ENCODE measurements around the gene MYOCOS.
A peak's percentile ranks its signal among the peaks of the same experiment; 100 is the strongest.

Gene MYOCOS

DNA sequence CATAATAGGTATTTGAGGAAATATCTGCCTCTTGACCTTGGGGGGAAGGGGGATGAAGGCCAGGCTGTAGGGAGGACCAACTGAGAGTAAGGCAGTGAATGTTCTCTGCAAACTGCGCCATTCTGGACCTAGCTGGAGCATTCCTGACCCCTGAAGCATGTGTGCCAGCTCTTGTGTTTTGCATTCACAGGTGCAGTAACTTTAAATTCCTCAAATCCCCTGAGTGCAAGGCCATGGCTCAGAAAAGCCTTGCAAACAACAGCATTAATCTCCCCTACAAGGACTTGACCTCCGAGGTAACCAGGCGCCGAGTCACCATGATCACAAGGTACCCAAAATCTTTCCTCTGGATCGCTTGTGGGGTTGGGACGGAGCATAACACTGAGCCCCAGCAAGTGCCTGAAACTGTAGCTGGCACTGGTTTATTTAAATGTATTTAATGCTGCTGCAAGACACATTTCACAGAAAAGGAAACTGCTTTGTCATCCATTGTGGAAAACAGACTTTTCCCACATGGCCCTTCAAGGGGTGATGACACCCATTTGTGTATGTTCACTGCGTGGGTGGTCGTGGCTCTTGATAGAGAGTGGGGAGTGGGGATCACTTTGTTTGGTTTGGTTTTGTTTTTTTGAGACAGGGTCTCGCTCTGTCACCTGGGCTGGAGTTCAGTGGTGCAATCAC is 1.7 kb downstream of the MYOCOS start:
- DNase-seq (ENCODE audit: low read depth in 2 of 2, low spot score in 1 of 2): no peak

DNA sequence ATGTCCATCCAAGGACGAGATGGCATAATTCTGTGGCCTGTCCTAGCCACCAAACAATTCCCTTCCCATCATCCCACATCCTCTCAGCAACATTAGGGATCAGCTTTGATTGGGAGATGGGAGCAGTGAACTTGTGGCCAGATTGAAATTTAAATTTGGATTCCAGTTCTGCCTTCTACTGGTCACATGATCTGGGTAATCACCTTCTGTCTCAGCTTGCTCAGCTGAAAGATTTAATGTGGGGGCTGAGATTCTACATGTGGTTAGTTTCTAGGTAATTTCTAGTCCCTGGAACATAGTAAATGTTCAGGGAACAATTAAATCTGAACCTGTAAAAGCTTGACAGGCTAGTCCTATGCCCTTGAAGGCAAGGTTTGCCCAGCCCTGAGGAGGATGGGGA is 3.2 kb downstream of the MYOCOS start:
- DNase-seq (ENCODE audit: low read depth in 2 of 2, low spot score in 1 of 2): no peak

DNA sequence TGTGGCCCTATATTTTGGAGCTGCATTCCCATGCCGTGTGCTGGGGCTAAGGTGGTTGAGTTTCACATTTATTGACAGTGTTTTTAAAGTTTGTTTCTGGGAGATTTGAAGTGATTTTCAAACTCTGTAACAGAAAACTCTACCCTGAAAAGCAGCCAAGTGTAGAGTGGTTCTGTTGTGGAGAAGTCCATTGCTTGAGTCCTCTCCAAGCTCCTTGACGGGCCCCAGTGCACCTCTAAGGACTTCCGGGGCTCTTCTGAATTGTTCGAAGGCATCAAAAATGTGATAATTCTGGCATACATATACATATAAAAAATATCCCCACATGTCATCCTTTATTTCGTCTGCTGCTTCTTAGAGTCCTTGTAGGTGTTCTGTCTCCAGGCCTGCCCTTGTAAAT is 5.0 kb downstream of the MYOCOS start:
- no peak for DNase-seq (ENCODE audit: low read depth in 2 of 2, low spot score in 1 of 2)

DNA sequence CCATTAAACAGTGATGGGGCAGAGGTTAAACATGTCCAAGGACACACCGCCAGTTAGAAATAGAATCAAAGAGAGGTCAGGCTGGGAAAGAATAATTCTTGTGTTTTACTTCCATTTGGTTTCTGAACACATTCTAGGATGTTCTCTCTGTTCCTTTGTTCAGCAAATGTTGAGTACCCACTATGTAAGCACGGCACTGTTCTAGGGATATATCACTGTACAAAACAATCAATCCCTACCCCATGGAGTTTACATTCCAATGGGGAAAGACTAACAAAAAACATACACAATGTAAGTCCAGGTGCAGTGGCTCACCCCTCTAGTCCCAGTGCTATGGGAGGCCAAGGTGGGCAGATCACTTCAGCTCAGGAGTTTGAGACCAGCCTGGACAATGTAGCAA is 6.2 kb downstream of the MYOCOS start:
- DNase-seq (ENCODE audit: low read depth in 2 of 2, low spot score in 1 of 2): no peak

DNA sequence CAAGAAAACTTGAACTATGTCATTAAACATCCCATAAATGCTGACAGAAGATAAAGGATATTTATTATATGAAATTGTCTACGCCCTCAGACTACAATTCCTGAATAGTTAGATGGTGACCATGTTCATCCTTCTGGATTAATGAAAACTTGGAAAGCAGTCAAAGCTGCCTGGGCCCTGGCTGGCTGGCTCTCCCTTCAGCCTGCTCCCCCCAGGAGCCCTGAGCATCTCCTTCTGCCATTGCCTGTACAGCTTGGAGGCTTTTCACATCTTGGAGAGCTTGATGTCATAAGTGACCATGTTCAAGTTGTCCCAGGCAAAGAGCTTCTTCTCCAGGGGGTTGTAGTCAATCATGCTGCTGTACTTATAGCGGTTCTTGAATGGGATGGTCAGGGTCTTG is 13.6 kb downstream of the MYOCOS start:
- DNase-seq (ENCODE audit: low read depth in 2 of 2, low spot score in 1 of 2): no peak

DNA sequence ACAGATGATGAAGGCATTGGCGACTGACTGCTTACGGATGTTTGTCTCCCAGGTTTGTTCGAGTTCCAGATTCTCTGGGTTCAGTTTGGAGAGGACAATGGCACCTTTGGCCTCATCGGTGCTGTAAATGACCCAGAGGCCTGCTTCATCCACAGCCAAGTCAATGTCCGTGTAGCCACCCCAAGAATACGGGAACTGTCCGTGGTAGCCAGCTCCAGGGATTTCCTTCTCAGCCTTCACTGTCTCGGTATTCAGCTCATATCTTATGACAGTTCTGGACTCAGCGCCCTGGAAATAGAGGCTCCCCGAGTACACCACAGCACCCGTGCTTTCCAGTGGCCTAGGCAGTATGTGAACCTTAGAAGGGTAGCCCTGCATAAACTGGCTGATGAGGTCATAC is 14.1 kb downstream of the MYOCOS start:
- DNase-seq (ENCODE audit: low read depth in 2 of 2, low spot score in 1 of 2): no peak

DNA sequence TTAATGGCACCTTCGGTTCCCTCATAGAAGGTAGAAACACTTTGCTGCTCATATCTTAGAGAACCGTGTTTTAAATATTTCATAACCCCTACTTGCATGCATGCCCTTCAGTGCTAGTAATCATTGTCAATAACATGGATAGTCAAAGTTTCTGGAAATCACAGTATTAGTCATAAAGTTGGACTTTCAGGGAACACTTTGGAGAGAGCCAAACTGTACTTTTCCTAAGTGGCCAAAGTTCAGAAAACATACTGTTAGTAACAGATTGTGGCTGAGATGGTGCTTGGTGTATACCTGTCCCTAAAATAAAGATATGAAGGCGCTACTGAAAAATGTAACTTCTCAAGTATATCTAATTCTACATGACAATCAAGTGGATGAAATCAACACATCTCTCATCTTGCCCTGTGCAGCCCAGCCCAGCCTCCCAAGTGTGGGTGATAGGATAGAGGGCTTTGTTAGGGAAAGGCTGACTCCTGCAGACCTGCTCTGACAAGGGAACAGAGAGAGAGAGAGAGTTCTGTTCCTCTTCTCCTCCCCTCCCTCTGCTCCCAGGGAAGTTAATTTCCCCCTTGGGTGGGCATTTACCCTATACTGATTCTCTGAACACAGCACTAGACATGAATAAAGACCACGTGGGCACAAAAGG is 16.0 kb downstream of the MYOCOS start:
- no peak for DNase-seq (ENCODE audit: low read depth in 2 of 2, low spot score in 1 of 2)

DNA sequence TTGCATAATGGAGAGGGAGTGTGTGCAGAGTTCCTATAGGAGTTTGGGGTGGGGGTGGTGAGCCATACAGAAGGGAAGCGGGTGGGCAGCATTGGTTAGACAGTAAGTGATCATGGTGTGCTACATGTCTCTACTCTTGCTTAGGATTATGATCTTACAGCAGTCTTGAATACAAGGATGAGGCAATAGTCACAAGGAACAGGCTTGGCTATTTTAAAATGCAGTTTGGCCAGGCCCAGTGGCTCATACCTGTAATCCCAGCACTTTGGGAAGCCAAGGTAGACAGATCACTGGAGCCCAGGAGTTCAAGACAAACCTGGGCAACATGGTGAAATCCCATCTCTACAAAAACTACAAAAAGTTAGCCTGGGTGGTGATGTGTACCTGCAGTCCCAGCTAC is 18.2 kb downstream of the MYOCOS start:
- no peak for DNase-seq (ENCODE audit: low read depth in 2 of 2, low spot score in 1 of 2)

DNA sequence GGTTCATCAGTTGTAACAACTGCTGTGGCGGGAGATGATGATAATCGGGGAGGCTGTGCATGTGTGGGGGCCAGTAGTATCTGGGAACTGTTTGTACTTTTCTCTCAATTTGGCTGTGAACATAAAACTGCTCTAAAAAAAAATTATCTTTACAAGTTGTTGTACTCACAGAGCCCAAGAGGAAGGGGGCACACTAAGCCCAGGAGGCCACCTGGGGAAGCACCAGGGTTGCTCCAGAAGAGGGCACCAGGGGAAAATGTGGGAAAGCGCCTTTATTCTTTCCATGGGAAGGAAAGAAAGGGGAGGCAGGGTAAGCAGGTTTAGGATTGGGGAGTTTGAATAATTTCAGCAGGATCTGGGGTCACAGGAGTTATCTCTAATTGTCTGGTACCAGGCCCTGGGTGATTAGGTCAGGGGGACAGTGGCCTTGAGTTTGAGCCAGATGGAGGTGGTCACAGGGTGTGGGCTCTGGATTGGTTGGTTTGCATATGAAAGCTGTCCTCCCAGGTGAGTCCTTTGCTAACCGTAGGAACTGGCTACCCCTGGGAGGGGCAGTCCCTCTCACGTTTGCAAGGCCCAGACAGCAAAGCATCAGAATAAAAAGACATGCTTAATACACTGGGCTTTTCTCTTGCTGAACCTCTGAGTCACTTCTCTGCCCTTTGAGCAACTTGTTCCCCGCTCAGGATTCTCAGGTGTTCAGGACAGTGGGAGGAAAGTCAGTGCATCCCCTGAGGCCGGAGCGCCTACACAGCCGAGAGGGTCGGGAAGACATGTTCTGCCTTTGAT is 19.2 kb downstream of the MYOCOS start:
- no peak for DNase-seq (ENCODE audit: low read depth in 2 of 2, low spot score in 1 of 2)

DNA sequence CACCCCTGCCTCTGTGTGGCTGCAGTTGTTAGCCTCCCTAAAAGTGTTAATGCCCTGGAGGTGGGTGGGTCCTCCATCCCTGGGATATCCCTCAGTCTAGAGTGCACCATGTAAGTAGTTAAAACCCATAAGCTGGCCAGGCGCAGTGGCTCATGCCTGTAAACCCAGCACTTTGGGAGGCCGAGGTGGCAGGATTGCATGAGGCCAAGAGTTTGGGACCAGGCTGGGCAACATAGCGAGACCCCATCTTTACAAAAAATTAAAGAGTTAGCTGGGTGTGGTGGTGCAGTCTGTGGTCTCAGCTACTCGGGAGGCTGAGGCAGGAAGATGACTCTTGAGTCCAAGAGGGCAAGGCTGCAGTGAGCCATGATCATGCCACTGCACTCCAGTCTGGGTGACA is 20.2 kb downstream of the MYOCOS start:
- DNase-seq (ENCODE audit: low read depth in 2 of 2, low spot score in 1 of 2): no peak

DNA sequence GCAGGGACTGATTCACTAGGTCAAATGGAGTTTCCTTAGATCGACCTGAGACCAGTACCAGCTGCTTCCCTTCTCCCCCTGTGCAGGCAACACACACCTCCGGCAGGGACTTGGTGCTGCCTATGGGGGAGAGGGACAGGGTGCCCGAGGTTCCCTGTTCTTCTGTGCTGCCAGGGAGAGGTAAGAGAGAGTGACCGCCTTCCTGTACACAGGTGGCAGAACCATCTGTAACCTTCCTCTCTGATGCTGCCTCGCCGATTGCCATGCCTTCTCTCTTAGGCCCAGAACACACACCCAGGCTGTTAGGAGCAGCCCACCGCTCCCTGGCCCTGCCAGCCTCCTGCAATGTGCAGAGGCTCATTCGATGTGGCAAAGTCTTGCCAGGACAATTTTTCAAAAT is 21.1 kb downstream of the MYOCOS start:
- no peak for DNase-seq (ENCODE audit: low read depth in 2 of 2, low spot score in 1 of 2)

DNA sequence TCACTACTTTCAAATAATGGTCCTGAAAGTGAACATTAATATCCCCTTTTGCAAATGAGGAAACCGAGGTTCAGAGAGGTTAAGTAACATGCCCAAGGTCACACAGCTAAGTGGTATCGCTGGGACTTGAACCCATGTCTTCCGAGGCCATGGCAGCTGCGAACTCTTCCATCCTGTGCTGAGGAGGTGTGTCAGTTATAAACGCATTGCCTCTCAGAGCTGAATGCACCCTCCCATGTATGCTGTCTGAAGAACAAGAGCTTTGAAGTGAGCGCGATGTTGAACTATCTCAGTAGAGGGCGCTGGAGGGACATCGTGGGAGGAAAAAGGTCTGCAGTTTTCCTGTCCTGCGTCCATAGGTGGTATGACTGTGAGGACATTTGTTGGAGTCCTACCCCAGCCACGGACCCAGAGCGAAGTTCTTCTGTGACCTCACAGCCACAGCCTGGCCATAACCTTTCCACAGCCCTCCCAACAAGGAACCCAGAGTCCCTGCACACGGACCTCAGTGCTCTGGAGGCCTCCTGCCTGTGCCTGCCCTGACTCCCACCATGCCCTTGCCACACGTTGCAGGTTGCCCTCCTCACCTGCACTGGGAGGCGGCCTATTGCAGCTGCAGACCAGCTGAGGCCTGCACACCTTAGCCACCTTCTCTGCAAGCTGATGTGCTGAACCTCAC is 22.9 kb downstream of the MYOCOS start:
- peak; percentile 18 to 33 for DNase-seq (ENCODE audit: low read depth in 2 of 2, low spot score in 1 of 2)

DNA sequence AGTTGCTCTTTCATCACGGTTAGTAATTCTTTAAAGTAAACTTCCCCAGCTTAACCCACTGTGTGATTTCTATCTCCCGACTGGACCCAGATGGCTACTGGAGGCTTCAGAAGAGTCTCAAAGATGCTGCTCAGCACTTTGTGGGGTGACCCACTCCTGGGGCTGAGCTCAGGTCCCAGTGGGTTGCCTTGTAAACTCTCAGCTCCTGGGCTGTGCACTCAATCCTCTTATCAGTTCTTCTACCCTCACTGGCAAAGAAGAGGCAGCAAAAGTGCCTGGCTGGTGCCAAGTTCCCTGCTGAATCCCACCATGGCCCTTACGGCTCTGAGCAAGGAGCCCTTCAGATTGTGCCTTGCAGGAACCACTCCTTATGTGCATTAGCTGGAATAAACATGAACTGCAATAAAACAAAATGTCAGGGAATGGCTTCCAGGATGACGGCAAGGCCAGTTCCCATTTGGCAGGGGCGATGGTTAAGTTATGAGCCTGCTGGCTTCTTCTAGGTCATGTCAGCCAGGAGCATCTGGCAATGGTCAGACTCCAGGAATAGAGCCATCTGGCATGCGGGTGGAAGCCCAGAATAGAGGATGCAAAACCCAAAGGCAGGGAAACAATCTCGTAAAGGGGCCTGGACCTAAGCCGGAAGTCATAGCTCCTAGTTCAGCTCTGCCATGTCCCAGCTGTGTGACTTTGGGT is 23.7 kb downstream of the MYOCOS start:
- DNase-seq (ENCODE audit: low read depth in 2 of 2, low spot score in 1 of 2): no peak

DNA sequence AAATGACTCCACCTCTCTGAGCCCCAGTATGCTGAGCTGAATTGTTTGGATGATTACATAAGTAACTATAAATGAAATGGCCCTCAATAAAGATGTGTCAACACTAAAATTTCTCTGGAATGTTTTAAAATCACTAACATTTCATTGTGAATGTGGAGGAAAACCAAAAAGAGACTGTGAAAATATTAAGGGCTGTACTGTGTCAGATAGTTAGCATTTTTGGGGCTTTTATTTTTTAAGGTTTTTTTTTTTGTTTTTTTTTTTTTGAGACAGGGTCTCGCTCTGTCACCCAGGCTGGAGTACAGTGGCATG is 24.2 kb downstream of the MYOCOS start:
- no peak for DNase-seq (ENCODE audit: low read depth in 2 of 2, low spot score in 1 of 2)

DNA sequence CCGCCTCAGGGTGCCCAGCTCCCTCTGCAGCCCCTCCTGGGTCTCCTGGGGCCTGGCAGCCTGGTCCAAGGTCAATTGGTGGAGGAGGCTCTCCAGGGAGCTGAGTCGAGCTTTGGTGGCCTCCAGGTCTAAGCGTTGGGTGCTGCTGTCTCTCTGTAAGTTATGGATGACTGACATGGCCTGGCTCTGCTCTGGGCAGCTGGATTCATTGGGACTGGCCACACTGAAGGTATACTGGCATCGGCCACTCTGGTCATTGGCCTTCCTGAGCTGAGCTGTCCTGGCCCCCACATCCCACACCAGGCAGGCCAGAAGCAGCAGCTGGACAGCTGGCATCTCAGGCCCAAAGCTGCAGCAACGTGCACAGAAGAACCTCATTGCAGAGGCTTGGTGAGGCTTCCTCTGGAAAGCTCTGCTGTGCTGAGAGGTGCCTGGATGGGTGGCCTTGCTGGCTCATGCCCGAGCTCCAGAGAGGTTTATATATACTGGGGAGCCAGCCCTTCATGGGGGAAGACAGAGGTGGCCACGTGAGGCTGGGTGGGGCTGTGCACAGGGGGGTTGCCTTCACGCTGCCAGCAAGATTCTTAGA is 30.3 kb downstream of the MYOCOS start, which contains the start of gene MYOC:
Gene MYOC (minus strand): TSS at position 455 of the 589 bp plus-strand sequence. CDS start 77 bp downstream, at position 378.
- no peak for DNase-seq (ENCODE audit: low read depth in 2 of 2, low spot score in 1 of 2)

DNA sequence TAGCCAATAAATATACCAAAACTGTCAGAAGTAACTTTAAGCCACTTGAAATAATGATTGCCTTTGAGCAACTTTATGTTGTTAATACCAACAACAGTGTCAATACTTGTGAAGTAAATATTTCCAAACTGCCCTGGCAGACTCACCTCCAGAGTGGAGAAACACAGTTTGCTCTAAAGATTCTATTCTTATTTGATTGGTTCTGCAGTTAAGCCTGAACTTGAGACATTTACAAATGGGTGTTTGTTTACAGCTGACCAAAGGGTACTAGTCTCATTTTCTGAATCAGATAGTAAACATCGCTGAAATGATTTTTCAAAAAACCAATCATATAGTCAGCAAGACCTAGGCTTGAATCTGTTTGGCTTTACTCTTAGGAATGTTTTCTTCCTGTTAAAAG is 31.8 kb downstream of the MYOCOS start:
- DNase-seq (ENCODE audit: low read depth in 2 of 2, low spot score in 1 of 2): no peak

DNA sequence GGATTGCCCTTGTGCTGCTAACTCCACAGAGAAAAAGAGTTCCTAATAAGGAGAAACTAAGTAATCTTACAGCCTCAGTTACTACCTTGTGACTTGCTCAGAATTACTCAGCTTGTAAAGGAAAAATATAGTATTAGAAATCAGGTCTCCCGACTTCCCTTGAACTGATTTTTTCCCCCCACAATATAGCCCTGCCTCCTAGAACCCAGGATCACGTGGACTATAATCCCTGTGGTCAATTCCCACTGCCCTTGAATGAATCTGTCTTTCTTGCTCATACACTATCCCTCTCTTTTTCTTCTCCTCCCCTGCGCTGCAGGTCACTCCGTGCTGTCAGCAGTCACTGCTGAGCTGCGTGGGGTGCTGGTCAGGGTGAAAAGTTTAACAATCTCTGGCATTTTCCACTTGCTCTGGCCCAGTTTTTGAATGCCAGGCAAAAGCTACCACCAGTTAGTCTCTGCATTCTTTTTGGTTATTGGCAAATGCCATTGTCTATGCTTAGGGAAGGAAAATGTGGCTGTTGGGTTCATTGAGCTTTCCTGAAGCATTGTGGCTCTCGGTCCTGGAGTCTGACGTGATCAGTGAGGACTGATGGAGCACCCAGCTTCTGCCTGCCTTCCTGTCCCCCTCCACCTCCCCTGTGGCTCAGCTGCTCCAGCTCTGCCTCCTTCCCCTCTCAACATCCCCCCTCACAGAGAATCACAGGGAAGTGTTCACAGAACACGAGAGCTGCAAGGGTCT is 32.3 kb downstream of the MYOCOS start:
- no peak for DNase-seq (ENCODE audit: low read depth in 2 of 2, low spot score in 1 of 2)

DNA sequence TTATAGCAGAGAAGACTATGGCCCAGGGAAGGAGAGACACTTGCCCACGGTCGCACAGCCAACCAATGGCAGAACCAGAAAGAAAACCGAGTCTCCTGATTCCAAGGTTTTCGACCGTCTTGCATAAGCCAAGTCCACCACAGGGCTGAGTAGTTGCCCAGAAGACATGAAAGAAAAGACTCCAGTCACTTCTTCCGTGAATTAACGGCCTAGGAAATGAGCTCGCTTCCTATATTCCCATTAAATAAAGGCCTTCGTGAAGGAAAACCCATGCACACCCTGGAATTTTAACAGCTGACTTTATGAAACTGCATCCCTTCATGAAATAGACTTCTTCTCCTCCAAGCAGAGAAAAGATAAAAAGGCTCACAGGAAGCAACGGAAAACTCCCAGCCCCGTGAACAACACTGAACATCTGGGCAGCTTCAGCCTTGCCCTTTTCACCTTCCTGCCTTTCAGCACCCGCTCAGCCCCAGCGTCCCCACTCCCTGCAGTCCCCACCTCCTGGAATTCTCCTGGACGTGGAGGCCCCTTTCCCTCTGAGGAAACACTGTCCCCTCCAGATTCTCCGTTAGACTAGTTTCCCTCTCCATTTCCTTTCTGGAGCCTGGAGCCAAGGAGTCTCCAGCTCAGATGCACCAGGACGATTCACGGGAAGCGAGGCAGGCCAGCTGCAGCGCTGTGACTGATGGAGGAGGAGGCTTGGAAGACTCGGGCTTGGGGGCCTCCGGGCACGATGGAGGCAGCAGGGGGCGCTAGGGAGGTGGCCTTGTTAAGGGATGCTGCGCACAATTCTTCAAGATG is 33.1 kb downstream of the MYOCOS start:
- DNase-seq (ENCODE audit: low read depth in 2 of 2, low spot score in 1 of 2): peak; percentile 20 to 52

DNA sequence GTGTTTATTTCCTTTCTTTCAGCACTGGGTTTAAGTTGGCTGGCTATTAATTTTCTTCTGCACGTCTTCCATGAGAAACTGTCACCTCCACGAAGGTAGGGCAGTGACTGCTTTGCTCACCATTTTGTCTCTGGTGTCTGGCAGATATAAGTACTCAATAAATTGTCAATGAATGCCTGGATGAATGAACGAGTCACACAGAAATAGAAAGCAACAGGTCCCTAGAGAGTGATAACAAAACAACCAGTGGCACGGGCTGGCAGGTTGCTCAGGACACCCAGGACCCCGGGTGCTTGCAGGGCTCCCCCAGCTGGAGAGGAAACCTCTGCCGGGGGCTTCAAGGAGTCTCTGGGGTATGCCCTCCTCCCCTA is 33.7 kb downstream of the MYOCOS start:
- no peak for DNase-seq (ENCODE audit: low read depth in 2 of 2, low spot score in 1 of 2)

Data from stimulated activated CD8-positive, alpha-beta memory T cell treated with anti-CD3 and anti-CD28 coated beads, Interleukin-4, amount 100 ng/mL, for 4 hours (primary cell).